GM18520 (cell line): Measurements from ENCODE around the gene ZNF544.
"Not testable (repeated sequence)": the region's sequence is repeated elsewhere in the genome, so short reads cannot be mapped to it uniquely, and the experiment has no call there.

Source experiments
- ATAC-seq: cut with Tn5 transposase; IDR thresholded peaks from one replicate; pipeline ENCODE4 v1.9.1; 2021; ENCODE audit not compliant: unreplicated experiment

The ZNF544 gene

GRCh38 chr19:58252102-58252685 lies 23.5 kb downstream of the ZNF544 start:
- ATAC-seq, result no peak

- ATAC-seq, result not testable (repeated sequence)
These were observed 29.5 kb downstream of the ZNF544 start for GRCh38 chr19:58258259-58258658.

- no peak for ATAC-seq
These were observed 32.9 kb downstream of the ZNF544 start for GRCh38 chr19:58261600-58261967.

GRCh38 chr19:58261968-58262921 lies 33.5 kb downstream of the ZNF544 start:
- ATAC-seq, result no peak

GRCh38 chr19:58262922-58263296 lies 34.2 kb downstream of the ZNF544 start:
- ATAC-seq, result no peak

GRCh38 chr19:58265100-58265499 lies 36.4 kb downstream of the ZNF544 start:
- ATAC-seq, result no peak

- ATAC-seq, result no peak
These were observed 39.6 kb downstream of the ZNF544 start for GRCh38 chr19:58268344-58268743.

- ATAC-seq, result no peak
These were observed 46.1 kb downstream of the ZNF544 start for GRCh38 chr19:58274771-58275201.

- no peak for ATAC-seq
These were observed 46.9 kb downstream of the ZNF544 start for GRCh38 chr19:58275564-58275963.

- ATAC-seq, result no peak
These were observed 48.5 kb downstream of the ZNF544 start for GRCh38 chr19:58277197-58277596.

GRCh38 chr19:58277748-58278540 lies 49.2 kb downstream of the ZNF544 start:
- no peak for ATAC-seq

- peak; percentile 98 for ATAC-seq
These were observed 49.9 kb downstream of the ZNF544 start, which contains the start of gene ZNF8 for GRCh38 chr19:58278541-58279041. Gene ZNF8 (plus strand): TSS chr19:58278955. CDS start chr19:58279082, 127 bp downstream.

GRCh38 chr19:58279042-58279924 lies 50.6 kb downstream of the ZNF544 start:
- ATAC-seq, result no peak

- ATAC-seq, result no peak
These were observed 51.2 kb downstream of the ZNF544 start for GRCh38 chr19:58279925-58280316.

GRCh38 chr19:58284199-58284598 lies 55.5 kb downstream of the ZNF544 start:
- no peak for ATAC-seq

GRCh38 chr19:58291943-58292342 lies 63.2 kb downstream of the ZNF544 start:
- no peak for ATAC-seq

GRCh38 chr19:58294743-58295374 lies 66.1 kb downstream of the ZNF544 start:
- no peak for ATAC-seq

GRCh38 chr19:58296104-58296503 lies 67.4 kb downstream of the ZNF544 start:
- ATAC-seq, result no peak

- ATAC-seq, result no peak
These were observed 71.9 kb downstream of the ZNF544 start for GRCh38 chr19:58300620-58301019.

- no peak for ATAC-seq
These were observed 75.5 kb downstream of the ZNF544 start for GRCh38 chr19:58304255-58304654.
